Parathyroid adenoma (tissue), 2 donors: ENCODE measurements around the gene SLC5A1.
A peak's percentile ranks its signal among the peaks of the same experiment; 100 is the strongest.

Experiments used
- H2AFZ ChIP-seq: fragments of 300-600 bp; sonication (generic); one replicate; pipeline ENCODE4 v1.7.0; 2017; ENCODE audit warnings: antibody characterized with exemption, mild to moderate bottlenecking
- H3K27ac ChIP-seq: fragments of 300-600 bp; sonication (generic); one replicate; pipeline ENCODE4 v1.7.0; 2017
- H3K27me3 ChIP-seq: fragments of 300-600 bp; sonication (generic); one replicate; pipeline ENCODE4 v1.7.0; 2017; ENCODE audit warnings: low read length; ENCODE audit not compliant: control insufficient read depth, insufficient read depth
- H3K36me3 ChIP-seq: fragments of 300-600 bp; sonication (generic); one replicate; pipeline ENCODE4 v1.7.0; 2017; ENCODE audit warnings: low read length; ENCODE audit not compliant: control insufficient read depth, insufficient read depth
- H3K4me1 ChIP-seq: fragments of 300-600 bp; sonication (generic); one replicate; pipeline ENCODE4 v1.7.0; 2017; ENCODE audit warnings: control low read depth
- H3K4me2 ChIP-seq: fragments of 300-600 bp; sonication (generic); one replicate; pipeline ENCODE4 v1.7.0; 2017; ENCODE audit warnings: low read length
- H3K4me3 ChIP-seq: fragments of 300-600 bp; sonication (generic); one replicate; pipeline ENCODE4 v1.7.0; 2017; ENCODE audit warnings: low read depth, low read length
- H3K79me2 ChIP-seq: fragments of 300-600 bp; sonication (generic); one replicate; pipeline ENCODE4 v1.7.0; 2017; ENCODE audit warnings: control low read depth
- H3K9ac ChIP-seq: fragments of 300-600 bp; sonication (generic); one replicate; pipeline ENCODE4 v1.7.0; 2017; ENCODE audit warnings: mild to moderate bottlenecking
- H3K9me3 ChIP-seq: fragments of 300-600 bp; sonication (generic); one replicate; pipeline ENCODE4 v1.7.0; 2017; ENCODE audit warnings: low read length; ENCODE audit not compliant: control insufficient read depth
- CTCF ChIP-seq: fragments of 300-600 bp; sonication (generic); IDR thresholded peaks from one replicate; pipeline ENCODE4 v1.7.0; 2017; ENCODE audit warnings: antibody characterized with exemption, mild to moderate bottlenecking
- donor health status: primary hyperparathyroidism.

The SLC5A1 gene

DNA sequence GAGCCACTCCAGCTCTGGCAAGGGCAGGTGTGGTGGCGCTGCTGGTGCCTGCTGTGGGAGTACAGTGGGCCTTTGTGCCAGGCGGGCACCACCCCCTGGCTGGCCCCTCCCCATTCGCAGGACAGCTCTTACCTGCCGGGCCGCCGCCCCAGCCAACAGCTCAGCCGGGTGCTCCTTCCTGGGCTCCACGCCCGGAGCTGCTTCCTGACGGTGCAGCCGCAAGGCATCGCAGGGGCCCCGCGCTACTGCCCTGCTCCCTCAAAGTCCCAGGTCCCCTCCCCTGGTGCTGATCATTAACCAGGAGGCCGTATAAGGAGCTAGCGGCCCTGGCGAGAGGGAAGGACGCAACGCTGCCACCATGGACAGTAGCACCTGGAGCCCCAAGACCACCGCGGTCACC, at the start of gene SLC5A1:
Gene SLC5A1 (plus strand): TSS at position 338 of the 400 bp plus-strand sequence. CDS start 21 bp downstream, at position 359.
- Histone ChIP-seq H3K4me2 (no peak within 1 kb of the TSS), H3K36me3 (no peaks in the 10 kb centered on the region), H3K4me1 (no peaks in the 10 kb centered on the region), H3K27ac (peak within 1 kb of the TSS; percentile 15), H3K4me3 (no peak within 1 kb of the TSS), H3K27me3 (no peaks in the 10 kb centered on the region), H3K9ac (no peak within 1 kb of the TSS), H3K9me3 (no peaks in the 10 kb centered on the region), H3K79me2 (no peaks in the 10 kb centered on the region), H2AFZ (peak within 1 kb of the TSS; percentile 73)
- TF ChIP-seq CTCF = no peak

GRCh38 chr22:31995046-31995445, 48.0 kb upstream of the SLC5A1 start:
- Histone ChIP-seq H3K4me2 (no peak overlapping the region), H3K9me3 (no peaks in the 10 kb centered on the region), H3K27me3 (no peaks in the 10 kb centered on the region), H3K9ac (no peak overlapping the region), H3K79me2 (no peaks in the 10 kb centered on the region), H2AFZ (no peak overlapping the region), H3K27ac (no peak overlapping the region), H3K4me1 (no peaks in the 10 kb centered on the region), H3K36me3 (no peaks in the 10 kb centered on the region), H3K4me3 (no peak overlapping the region)
- no peak for TF ChIP-seq CTCF

- Histone ChIP-seq H3K4me2 (no peak overlapping the region), H3K27ac (no peak overlapping the region), H3K9me3 (no peaks in the 10 kb centered on the region), H3K4me1 (no peaks in the 10 kb centered on the region), H3K9ac (no peak overlapping the region), H3K79me2 (no peaks in the 10 kb centered on the region), H3K36me3 (no peaks in the 10 kb centered on the region), H3K27me3 (no peaks in the 10 kb centered on the region), H2AFZ (no peak overlapping the region), H3K4me3 (no peak overlapping the region)
- no peak for TF ChIP-seq CTCF
Observed at GRCh38 chr22:31995807-31996206, 47.3 kb upstream of the SLC5A1 start.

GRCh38 chr22:31998784-31999385, 44.2 kb upstream of the SLC5A1 start:
- H3K27me3 ChIP-seq = no peaks in the 10 kb centered on the region
- no peak overlapping the region for H2AFZ ChIP-seq
- no peak overlapping the region for H3K9ac ChIP-seq
- H3K4me1 ChIP-seq = no peaks in the 10 kb centered on the region
- H3K4me2 ChIP-seq = no peak overlapping the region
- no peaks in the 10 kb centered on the region for H3K36me3 ChIP-seq
- TF ChIP-seq CTCF = no peak
- no peaks in the 10 kb centered on the region for H3K9me3 ChIP-seq
- H3K4me3 ChIP-seq = no peak overlapping the region
- H3K79me2 ChIP-seq = no peaks in the 10 kb centered on the region
- no peak overlapping the region for H3K27ac ChIP-seq

DNA sequence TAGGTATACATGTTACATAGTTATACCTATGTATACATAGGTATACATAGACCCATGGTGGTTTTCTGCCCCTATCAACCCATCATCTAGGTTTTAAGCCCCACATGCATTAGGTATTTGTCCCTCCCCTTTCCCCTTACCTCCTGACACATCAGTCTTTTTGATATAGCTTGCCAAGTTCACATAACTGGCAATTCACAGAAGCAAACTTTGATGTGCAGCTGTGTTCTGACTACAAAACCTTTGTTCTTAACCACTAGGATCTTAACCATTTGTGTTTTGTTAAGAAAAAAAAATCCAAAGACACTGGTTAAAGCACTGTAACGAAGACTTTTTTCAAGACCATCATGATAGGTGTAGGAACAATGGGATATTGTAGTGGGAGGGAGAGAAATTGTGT, 42.9 kb upstream of the SLC5A1 start:
- no peaks in the 10 kb centered on the region for H3K9me3 ChIP-seq
- no peak overlapping the region for H2AFZ ChIP-seq
- no peaks in the 10 kb centered on the region for H3K4me1 ChIP-seq
- no peak overlapping the region for H3K4me2 ChIP-seq
- TF ChIP-seq CTCF = no peak
- H3K79me2 ChIP-seq = no peaks in the 10 kb centered on the region
- no peaks in the 10 kb centered on the region for H3K27me3 ChIP-seq
- H3K36me3 ChIP-seq = no peaks in the 10 kb centered on the region
- H3K9ac ChIP-seq = no peak overlapping the region
- no peak overlapping the region for H3K4me3 ChIP-seq
- H3K27ac ChIP-seq = no peak overlapping the region
